AG20443 (cell line): ENCODE results near the gene PARD6B.

Experiments
- DNase-seq: peaks from one replicate; pipeline ENCODE4 v3.0.0; 2012; ENCODE audit warnings: low spot score, mixed read lengths

PARD6B gene

GRCh38 chr20:50724112-50724725 is 7.2 kb upstream of the PARD6B start:
- no peak for DNase-seq

DNA sequence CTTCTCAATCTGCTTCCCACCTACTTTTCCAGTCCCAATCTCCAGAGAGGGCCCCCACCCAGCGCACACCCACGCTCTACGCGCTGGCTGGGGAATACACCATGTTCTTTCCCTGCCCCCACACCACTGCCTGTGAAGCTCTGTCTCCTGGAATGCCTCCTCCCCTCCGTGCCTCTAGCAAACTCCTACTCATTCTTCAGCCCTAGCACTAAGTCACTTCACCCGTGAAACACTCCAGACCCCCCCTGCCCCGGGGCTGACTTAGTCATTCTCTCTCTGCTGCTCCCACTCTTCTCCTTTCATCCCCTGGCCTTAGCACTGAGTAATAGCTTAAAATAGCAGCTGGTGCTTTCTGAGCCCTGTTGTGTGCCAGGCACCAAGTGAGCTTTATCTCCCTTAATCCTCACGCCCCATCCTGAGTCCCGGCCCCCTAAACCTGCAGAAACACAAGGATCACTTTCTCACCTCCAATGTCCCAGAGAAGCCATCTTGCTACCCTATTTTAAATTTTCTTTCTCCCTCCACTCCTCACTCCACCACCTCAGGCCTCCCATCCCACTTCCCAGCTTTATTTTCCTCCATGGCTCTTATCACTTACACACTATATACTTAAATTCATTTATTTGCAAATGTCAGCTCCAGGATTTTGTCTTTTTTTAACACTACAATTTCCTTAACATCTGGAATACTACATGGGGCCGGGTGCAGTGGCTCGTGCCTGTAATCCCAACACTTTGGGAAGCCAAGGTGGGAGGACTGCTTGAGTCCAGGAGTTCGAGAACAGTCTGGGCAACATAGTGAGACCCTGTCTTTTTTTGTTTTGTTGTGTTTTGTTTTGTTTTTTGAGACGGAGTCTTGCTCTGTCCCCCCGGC is 6.3 kb upstream of the PARD6B start:
- DNase-seq = peak; percentile 90

DNA sequence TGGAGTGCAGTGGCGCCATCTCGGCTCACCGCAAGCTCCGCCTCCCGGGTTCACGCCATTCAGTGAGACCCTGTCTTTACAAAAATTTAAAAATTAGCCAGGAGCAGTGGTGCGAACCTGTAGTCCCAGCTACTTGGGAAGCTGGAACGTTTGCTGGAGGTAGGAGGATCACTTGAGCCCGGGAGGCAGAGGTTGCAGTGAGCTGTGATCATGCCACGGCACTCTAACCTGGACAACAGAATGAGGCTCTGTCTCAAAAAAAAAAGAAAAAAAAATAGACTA is 5.7 kb upstream of the PARD6B start:
- DNase-seq = no peak

DNA sequence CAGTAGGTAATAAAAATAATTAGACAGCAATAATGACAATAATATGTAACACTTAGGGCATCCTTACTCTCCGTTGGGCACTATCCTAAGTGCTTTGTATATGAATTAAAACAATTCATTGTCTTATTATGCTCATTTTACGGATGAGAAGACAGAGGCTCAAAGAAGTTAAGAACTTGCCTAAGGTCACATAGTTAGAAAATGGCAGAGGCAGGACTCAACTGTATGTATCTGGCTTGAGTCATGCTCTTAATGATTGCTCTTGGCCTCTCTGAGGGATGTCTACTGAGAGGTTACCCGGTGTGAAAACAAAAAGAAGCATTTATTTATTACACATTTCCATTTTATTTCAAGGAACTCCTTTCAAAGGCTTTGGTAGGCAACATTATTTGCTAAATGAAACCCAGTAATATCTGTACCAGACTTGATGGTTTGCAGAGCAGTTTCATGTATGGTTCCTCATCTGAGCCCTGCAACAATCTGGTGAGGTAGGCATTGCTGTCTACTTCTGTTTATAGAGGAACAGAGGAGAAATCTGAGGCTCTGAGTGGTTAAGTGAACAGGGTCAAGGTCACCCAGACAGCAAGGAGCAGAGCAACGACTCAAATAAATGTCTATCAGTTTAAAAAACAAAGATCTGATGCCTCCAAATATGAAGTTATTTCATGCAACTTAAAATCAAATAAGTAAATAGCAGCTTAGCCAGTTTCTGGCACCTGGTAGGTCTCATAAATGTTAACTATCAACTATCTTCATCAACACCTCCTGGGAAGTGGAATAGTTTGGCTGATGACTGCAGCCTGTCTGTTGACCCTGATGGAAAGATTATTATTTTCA is 4.2 kb upstream of the PARD6B start:
- no peak for DNase-seq

GRCh38 chr20:50727792-50728485 is 3.4 kb upstream of the PARD6B start:
- no peak for DNase-seq

DNA sequence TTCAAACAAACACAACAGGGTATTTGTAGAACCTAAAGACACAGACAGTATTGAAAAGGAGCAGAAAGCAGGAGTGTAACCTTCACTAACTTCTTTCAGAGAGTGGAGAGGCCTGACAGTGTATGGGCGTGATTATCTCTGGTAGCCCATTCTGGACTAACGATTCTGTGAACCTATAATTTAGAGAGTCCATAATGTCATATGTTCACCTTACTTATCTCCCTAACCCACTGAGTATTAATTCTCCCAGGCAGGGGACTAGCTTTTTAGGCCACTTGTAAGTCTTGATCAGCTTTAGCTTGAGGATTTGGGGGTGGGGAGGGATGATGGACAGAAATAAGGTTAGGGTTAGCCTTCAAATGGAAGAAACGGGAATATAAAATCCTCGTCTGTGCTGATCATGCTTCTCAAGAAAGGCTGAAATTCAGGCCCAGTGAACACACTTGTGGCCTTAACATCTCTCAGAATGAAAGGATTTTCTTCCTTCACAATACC is 2.8 kb upstream of the PARD6B start:
- no peak for DNase-seq

GRCh38 chr20:50728981-50729874 is 2.2 kb upstream of the PARD6B start:
- no peak for DNase-seq

GRCh38 chr20:50729901-50730764 is 1.2 kb upstream of the PARD6B start:
- DNase-seq = peak; percentile 48

DNA sequence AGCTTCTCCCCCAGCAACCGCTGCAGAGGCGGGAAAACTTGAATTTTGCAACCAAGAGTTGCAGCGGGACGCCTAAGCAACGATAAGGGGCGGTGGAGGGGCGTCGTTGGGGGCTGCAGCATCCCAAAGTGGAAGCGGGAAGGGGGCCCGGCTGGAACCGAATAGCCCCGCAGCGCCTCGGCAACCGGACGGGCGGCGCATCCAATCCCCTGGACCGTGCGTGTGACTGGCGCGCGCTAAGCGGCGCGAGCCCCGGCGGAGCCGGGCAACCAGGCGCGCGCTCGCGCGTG is 670 bp upstream of the PARD6B start:
- DNase-seq = no peak

DNA sequence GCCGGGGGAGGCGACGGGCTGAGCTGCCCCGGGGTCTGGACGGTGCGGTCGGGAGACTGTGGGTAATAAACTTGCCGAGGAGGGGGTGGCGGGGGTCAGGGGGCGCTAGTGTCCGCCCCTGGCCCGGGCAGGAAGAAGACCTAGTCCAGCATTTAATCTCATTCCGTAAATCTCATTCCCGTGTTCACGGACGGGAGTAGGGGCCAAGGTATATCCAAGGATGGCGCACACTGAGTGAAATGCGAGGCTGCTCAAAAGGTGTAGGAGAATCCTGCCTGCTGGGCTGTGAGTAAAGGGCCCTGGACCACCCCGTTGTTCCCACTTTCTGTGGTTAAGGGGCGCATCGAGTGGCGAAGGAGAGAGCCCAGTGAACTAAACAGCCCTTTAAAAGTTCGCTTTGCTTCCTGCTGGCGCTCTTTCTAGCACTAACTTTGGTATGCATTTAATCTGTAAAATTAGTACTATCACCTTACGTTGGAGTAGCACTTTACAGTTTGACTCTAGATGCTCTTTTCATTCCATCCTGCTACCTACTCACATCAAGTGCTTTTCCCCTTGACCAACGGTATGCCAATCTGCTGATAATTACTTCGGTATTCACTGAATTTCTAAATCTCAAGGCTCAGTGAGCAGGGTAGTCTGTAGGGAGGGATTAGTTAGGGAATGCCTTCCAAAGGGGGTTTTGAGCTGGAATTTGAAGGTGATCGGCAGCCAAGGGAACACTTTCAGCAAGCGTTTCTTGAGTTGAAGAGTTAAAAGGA is 730 bp downstream of the PARD6B start:
- no peak for DNase-seq

GRCh38 chr20:50733644-50734349 is 2.4 kb downstream of the PARD6B start:
- no peak for DNase-seq

DNA sequence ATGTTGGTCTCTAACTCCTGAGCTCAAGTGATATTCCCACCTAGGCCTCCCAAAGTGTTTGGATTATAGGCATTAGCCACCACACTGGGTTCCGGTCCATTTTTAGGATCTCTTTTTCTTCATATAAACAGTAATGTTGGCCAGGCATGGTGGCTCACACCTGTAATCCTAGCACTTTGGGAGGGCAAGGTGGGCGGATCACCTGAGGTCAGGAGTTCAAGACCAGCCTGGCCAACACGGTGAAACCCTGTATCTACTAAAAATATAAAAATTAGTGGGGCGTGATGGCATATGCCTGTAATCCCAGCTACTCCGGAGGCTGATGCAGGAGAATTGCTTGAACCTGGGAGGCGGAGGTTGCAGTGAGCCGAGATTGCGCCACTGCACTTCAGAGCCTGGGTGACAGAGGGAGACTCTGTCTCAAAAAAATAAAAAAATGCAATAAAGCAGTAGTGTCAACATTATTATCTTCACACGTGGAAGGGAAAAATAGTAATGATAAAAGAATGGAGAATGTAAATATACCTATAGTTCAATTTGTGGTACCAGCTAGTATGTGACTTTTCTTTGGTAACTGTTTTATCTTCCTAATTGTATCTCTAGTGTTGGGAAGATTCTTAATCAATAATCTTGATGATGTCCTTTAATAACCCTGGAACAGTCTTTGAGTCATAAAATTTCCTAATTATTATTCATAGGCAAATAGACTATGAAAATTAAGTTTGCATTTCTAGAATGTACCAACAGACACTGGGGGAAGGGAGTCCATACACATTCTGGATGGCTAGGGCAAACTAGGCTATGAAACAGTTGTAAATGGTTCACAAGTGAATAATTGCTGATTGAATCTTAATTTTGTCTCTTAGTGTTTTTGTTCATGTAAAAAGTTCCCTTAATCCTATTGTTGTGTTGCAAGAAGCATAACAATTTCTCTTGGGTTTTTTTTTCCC is 3.6 kb downstream of the PARD6B start:
- DNase-seq = no peak

GRCh38 chr20:50735813-50736212 is 4.4 kb downstream of the PARD6B start:
- DNase-seq = no peak

DNA sequence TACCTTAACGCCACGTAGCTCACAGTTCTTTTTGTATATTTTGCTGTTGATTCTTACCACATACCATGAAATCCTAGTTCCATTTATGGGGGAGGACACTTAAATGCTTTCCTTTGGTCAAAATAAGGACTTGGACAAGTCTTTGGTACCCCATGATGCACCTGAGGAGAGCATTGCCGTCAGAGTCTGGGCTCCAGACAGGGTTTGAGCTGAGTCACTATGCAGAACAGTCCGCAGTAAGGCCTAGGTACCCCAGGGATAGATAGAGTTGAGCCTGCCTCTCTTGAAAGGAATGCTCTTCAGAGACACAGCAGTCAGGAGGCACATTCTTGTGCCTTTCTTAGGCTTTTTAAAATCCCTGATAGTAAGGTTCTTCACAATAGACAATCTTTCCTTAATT is 6.0 kb downstream of the PARD6B start:
- no peak for DNase-seq

GRCh38 chr20:50743087-50743486 is 11.7 kb downstream of the PARD6B start:
- DNase-seq = no peak

DNA sequence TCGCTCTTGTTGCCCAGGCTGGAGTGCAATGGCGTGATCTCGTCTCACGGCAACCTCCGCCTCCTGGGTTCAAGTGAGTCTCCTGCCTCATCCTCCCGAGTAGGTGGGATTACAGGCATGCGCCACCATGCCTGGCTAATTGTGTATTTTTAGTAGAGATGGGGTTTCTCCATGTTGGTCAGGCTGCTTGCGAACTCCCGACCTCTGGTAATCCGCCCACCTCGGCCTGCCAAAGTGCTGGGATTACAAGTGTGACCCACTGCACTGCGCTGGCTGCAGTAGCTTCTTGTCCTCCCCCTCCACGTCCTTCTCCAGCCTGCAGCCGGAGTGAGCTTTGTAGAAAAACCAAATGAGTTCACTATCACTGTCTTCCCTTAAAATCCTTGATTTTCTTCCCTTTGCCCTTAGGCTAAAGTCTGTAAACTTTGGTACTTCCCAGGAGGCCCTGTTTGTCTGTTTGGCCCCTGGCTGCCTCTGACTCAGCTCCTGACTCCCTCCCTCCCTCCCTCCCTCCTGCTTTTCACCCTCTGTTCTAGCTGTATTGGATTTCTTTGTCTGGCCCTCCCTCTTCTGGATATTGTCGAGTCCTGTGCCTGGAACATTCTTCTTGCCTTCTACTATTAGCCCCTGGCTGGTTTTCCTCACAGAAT is 12.9 kb downstream of the PARD6B start:
- DNase-seq = peak; percentile 91

DNA sequence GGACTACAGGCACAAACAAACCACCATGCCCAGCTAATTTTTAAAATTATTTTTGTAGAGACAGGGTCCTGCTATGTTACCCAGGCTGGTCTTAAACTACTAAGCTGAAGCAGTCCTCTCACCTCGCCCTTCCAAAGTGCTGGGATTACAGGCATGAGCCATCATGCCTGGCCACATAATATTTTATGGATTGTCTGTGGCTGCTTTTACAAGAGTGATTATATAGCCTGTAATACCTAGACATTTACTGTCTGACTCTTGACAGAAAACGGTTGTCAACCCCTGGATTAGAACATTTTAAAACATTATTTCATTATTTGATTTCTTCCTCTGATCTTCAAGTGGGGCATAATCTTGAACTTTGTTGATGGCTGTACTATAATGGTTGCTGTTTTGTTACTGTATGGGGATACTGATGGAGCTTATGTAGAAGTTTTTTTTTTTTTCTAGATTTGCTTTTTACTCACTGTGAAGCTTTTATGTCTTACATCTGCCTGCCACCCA is 14.3 kb downstream of the PARD6B start:
- no peak for DNase-seq
